ENCODE measurements around the gene ATXN7L2.

Gene ATXN7L2

DNA sequence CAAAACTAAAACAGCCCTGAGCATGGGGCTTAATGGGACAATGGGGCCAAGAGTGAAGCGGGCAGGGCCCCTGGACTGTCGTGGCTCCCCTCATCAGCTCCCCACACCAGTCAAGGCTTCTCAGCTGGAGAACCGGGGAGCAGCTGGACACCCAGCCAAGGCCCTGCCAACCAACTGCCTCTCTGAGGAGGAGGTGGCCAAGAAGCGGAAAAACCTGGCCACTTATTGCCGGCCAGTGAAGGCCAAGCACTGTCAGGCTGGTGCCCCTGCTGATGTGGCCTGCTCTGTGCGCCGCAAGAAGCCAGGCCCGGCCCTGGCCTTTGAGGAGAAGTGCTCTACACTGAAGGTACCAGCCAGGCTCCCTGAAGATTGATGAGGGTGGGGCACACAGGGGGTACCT is 7.7 kb downstream of the ATXN7L2 start:
- Histone ChIP-seq H3K4me3 (ENCODE audit: low read length) (no peak overlapping the region), H3K9me3 (replicated peaks; ENCODE audit: insufficient read depth, low read length) (no peaks in the 10 kb centered on the region), H3K9ac (ENCODE audit: low read length) (no peak overlapping the region), H3K4me2 (ENCODE audit: low read depth, low read length) (no peak overlapping the region), H3K9me2 (replicated peaks; ENCODE audit: insufficient read depth, low read length) (no peaks in the 10 kb centered on the region), H2AFZ (ENCODE audit: low read length) (no peak overlapping the region), H3K4me1 (ENCODE audit: low read length) (0 out of 2 replicates have a peak, but pooled peaks cover 2% of the 10 kb centered on the region), H3K27ac (ENCODE audit: low read length) (no peak overlapping the region), H3K27me3 (replicated peaks; ENCODE audit: insufficient read depth, low read length) (no peaks in the 10 kb centered on the region), H3K36me3 (replicated peaks; ENCODE audit: insufficient read depth, low read length) (no peaks in the 10 kb centered on the region), H3F3A (ENCODE audit: insufficient read depth, low read length) (no peaks in the 10 kb centered on the region), H4K20me1 (ENCODE audit: insufficient read depth, low read length) (no peaks in the 10 kb centered on the region), H3K79me2 (ENCODE audit: low read length) (peaks cover 3% of the 10 kb centered on the region; the same call in 1 of the 2 replicates)
- TF ChIP-seq EZH2 (optimal IDR thresholded peaks at IDR 0.05; ENCODE audit: low read depth, low read length), result no peak
- no peak for TF ChIP-seq EZH2phosphoT487 (IDR thresholded peaks at IDR 0.05; ENCODE audit: low read length)
- TF ChIP-seq, protein P1, sequence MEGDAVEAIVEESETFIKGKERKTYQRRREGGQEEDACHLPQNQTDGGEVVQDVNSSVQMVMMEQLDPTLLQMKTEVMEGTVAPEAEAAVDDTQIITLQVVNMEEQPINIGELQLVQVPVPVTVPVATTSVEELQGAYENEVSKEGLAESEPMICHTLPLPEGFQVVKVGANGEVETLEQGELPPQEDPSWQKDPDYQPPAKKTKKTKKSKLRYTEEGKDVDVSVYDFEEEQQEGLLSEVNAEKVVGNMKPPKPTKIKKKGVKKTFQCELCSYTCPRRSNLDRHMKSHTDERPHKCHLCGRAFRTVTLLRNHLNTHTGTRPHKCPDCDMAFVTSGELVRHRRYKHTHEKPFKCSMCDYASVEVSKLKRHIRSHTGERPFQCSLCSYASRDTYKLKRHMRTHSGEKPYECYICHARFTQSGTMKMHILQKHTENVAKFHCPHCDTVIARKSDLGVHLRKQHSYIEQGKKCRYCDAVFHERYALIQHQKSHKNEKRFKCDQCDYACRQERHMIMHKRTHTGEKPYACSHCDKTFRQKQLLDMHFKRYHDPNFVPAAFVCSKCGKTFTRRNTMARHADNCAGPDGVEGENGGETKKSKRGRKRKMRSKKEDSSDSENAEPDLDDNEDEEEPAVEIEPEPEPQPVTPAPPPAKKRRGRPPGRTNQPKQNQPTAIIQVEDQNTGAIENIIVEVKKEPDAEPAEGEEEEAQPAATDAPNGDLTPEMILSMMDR (IDR thresholded peaks at IDR 0.05; ENCODE audit: low read length), result no peak
- DNase-seq, result no peak

DNA sequence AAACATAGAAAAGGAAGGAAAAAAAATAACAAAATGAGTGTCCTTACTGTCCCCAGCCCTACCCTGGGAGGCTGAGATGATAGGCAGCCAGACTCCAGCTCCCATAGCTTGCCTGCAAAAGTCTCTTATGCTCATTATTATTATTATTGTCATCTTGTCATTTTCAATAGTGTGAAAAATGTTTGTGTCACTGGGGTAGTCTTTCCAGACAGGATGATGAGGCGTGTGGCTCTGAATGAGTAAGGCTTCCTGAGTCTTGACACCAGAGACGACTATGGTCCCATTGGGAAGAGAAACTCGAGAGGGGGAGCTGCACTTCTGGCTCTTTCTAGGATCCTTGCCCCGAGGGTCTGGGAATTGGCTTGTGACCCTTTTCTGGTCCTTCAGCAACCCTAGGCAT is 9.1 kb downstream of the ATXN7L2 start:
- Histone ChIP-seq H3K79me2 (ENCODE audit: low read length) (peaks cover 3% of the 10 kb centered on the region; the same call in 1 of the 2 replicates), H3K27me3 (replicated peaks; ENCODE audit: insufficient read depth, low read length) (no peaks in the 10 kb centered on the region), H4K20me1 (ENCODE audit: insufficient read depth, low read length) (no peaks in the 10 kb centered on the region), H3K9me2 (replicated peaks; ENCODE audit: insufficient read depth, low read length) (no peaks in the 10 kb centered on the region), H3K4me1 (ENCODE audit: low read length) (0 out of 2 replicates have a peak, but pooled peaks cover 2% of the 10 kb centered on the region), H3K4me2 (ENCODE audit: low read depth, low read length) (no peak overlapping the region), H3K4me3 (ENCODE audit: low read length) (no peak overlapping the region), H3K27ac (ENCODE audit: low read length) (no peak overlapping the region), H3F3A (ENCODE audit: insufficient read depth, low read length) (no peaks in the 10 kb centered on the region), H3K9me3 (replicated peaks; ENCODE audit: insufficient read depth, low read length) (no peaks in the 10 kb centered on the region), H3K9ac (ENCODE audit: low read length) (no peak overlapping the region), H3K36me3 (replicated peaks; ENCODE audit: insufficient read depth, low read length) (no peaks in the 10 kb centered on the region), H2AFZ (ENCODE audit: low read length) (no peak overlapping the region)
- TF ChIP-seq, protein P1 (IDR thresholded peaks at IDR 0.05; ENCODE audit: low read length), result no peak
- no peak for TF ChIP-seq EZH2 (optimal IDR thresholded peaks at IDR 0.05; ENCODE audit: low read depth, low read length)
- no peak for TF ChIP-seq EZH2phosphoT487 (IDR thresholded peaks at IDR 0.05; ENCODE audit: low read length)
- no peak for DNase-seq

DNA sequence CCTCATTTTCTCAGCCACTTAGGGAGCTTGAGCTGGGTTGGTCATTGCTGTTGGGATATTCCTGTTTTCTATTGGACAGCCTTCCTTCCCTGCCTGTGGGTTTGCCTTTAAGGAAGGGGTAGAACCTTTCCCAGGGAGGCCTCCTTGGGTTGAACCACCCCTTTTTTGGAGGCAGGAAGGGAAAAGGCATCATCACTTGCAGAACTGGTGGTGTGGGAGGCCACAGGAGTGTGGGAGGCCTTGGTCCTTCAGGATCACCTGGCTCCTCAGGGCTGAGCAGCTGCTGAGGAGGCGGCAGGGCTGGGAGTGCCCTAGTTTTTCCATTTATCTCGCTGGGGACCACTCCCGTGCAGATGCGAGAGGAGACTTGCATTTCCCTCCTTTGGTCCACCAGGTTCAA is 9.5 kb downstream of the ATXN7L2 start:
- H3K9ac ChIP-seq (ENCODE audit: low read length), result no peak overlapping the region; the same call in 1 of the 2 replicates

More for the DNA sequence above, 9.5 kb downstream of the ATXN7L2 start:
- Histone ChIP-seq H3K9me3 (replicated peaks; ENCODE audit: insufficient read depth, low read length) (no peaks in the 10 kb centered on the region), H3K36me3 (replicated peaks; ENCODE audit: insufficient read depth, low read length) (no peaks in the 10 kb centered on the region), H3K79me2 (ENCODE audit: low read length) (peaks cover 3% of the 10 kb centered on the region; the same call in 1 of the 2 replicates), H3K27me3 (replicated peaks; ENCODE audit: insufficient read depth, low read length) (no peaks in the 10 kb centered on the region), H4K20me1 (ENCODE audit: insufficient read depth, low read length) (no peaks in the 10 kb centered on the region), H3K4me3 (ENCODE audit: low read length) (no peak overlapping the region), H3K4me2 (ENCODE audit: low read depth, low read length) (no peak overlapping the region; the same call in 1 of the 2 replicates), H3K9me2 (replicated peaks; ENCODE audit: insufficient read depth, low read length) (no peaks in the 10 kb centered on the region), H3K27ac (ENCODE audit: low read length) (no peak overlapping the region), H2AFZ (ENCODE audit: low read length) (peak overlapping the region; percentile 56), H3K4me1 (ENCODE audit: low read length) (0 out of 2 replicates have a peak, but pooled peaks cover 2% of the 10 kb centered on the region), H3F3A (ENCODE audit: insufficient read depth, low read length) (no peaks in the 10 kb centered on the region)
- no peak for DNase-seq
- TF ChIP-seq EZH2phosphoT487 (IDR thresholded peaks at IDR 0.05; ENCODE audit: low read length) (no peak), EZH2 (optimal IDR thresholded peaks at IDR 0.05; ENCODE audit: low read depth, low read length) (no peak)
- TF ChIP-seq, protein P1 (IDR thresholded peaks at IDR 0.05; ENCODE audit: low read length), result no peak

Data from MM.1S (cell line).